Motor neuron (in vitro differentiated cells): Measurements from ENCODE around the gene P2RX5. TPM values are rescaled to one million over a fixed set of nuclear protein-coding genes. Genes with fewer than 3 reads are reported as not detected.
"Not testable (repeated sequence)": the region's sequence is repeated elsewhere in the genome, so short reads cannot be mapped to it uniquely, and the experiment has no call there.

ENCODE experiments used
- ATAC-seq, 8 experiments: fragments of 200-7000 bp; cut with Tn5 transposase; replicated peaks in 6 of 8; 2 replicates each; pipeline ENCODE4 v1.8.0; 2021; ENCODE audit warnings: mild to moderate bottlenecking in 8 of 8, moderate library complexity in 8 of 8
- H3K27ac ChIP-seq, 2 donors: fragments of 250-450 bp; sonication (Bioruptor Pico); 2 replicates each; pipeline ENCODE4 v1.9.0; 2021; ENCODE audit warnings: antibody characterized with exemption in 2 of 2, mild to moderate bottlenecking in 2 of 2, moderate library complexity in 1 of 2
- H3K4me1 ChIP-seq, 2 donors: fragments of 250-450 bp; sonication (Bioruptor Pico); replicated peaks in 1 of 2; 2 replicates each; pipeline ENCODE4 v1.6.1; 2021; ENCODE audit warnings: antibody characterized with exemption in 2 of 2, mild to moderate bottlenecking in 2 of 2, moderate library complexity in 1 of 2
- H3K4me3 ChIP-seq, 5 donors: fragments of 250-450 bp; sonication (Bioruptor Pico); 2 replicates each; pipeline ENCODE4 v1.9.0; 2021; ENCODE audit warnings: antibody characterized with exemption in 5 of 5, mild to moderate bottlenecking in 5 of 5, moderate library complexity in 4 of 5
- WGBS, 10 experiments: fragments of 450-650 bp; shearing (Covaris generic); methylation state at CpG; one replicate each; pipeline ENCODE4 v1.0.0; 2022; 5-methylcytosine and 5-hydroxymethylcytosine counted together
- in situ Hi-C, 9 experiments: fragments of 400-800 bp; cut with MboI; loops; one replicate each; pipeline ENCODE4 v1.15.0; 2021; ENCODE audit warnings: low sequenced_read_pairs in 9 of 9, low pct_unique_long_range_greater_than_20kb in 2 of 9; ENCODE audit not compliant: unreplicated experiment in 9 of 9
- total RNA-seq, 8 experiments: library from RNA; unstranded; fragments of 300-600 nt; gene quantifications; 2 replicates each; pipeline versions ENCODE4 v1.2.3 to v1.2.4, GENCODE V29; 2022

Gene P2RX5, protein sequence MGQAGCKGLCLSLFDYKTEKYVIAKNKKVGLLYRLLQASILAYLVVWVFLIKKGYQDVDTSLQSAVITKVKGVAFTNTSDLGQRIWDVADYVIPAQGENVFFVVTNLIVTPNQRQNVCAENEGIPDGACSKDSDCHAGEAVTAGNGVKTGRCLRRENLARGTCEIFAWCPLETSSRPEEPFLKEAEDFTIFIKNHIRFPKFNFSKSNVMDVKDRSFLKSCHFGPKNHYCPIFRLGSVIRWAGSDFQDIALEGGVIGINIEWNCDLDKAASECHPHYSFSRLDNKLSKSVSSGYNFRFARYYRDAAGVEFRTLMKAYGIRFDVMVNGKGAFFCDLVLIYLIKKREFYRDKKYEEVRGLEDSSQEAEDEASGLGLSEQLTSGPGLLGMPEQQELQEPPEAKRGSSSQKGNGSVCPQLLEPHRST
- 10 to 100 TPM in 2 of 8 experiments, 1 to 10 TPM in 4, under 1 TPM in 2; 0.88 to 20.9 (median 1.3) TPM for total RNA-seq

DNA sequence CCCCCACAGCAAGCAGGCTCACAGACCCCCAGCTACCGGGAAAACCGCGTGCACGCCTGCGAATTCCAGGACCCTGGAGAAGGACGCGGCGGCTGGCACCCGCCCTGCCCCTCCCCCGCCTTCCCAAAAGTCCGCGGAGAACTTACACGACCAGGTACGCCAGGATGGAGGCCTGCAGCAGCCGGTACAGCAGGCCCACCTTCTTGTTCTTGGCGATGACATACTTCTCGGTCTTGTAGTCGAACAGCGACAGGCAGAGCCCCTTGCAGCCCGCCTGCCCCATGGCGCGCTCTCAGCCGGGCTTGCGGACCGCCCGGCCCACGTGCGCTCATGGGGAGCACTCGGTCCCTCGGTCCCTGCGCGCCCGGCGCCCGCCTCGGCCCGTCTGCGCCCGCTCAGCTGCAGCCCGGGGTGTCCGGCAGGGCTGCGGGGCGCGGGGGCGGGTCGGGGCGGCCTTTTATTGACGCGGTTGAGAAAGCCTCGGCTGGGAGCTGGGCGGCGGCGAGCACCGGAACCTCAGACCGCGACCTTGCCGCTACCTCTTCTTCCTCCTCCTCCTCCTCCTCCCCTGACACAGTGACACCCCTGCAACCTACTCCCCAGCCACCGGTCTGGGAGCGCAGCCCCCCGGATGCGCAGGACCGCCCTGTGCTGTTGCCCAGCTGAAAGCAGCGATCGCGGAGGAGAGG, at the start of gene P2RX5:
Gene P2RX5 (minus strand): TSS at position 433 of the 689 bp plus-strand sequence. CDS start 150 bp downstream, at position 283.
- Histone ChIP-seq H3K27ac (no peak within 1 kb of the TSS), H3K4me1 (peaks cover 9 to 17% of the 10 kb centered on the region in 2 donors), H3K4me3 (peak within 1 kb of the TSS; percentile 22 to 32 (median 30))
- 0 to 27% (median 3%) methylated on average over 2 to 5 of the region's 65 CpGs; no CpG with 5 or more reads in 6 of the 10 experiments for WGBS, 10 experiments
- in situ Hi-C loops: no loop called here
- peak; percentile 36 to 82 (median 73) for ATAC-seq

DNA sequence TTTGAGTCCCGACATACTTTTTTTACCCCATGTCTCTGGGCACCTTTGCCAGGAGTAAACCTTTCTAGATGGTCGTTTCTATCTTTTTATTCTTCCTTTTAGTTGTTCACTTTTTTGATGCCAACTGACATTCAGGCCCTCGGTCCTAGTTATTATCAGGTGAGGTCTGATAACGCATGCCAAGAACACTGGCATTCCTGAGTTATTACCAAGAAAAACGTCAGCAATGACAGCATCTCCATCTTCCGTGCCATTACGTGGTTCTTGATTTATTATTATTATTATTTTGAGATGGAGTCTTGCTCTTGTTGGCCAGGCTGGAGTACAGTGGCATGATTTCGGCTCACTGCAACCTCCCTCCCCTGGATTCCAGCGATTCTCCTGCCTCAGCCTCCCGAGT, 49.1 kb upstream of the P2RX5 start:
- Histone ChIP-seq H3K4me3 (no peak overlapping the region), H3K4me1 (no peaks in the 10 kb centered on the region), H3K27ac (no peak overlapping the region)
- in situ Hi-C loops: no loop called here
- WGBS, 10 experiments: 58 to 100% (median 86%) methylated on average over 3 to 10 of the region's 10 CpGs; no CpG with 5 or more reads in 1 of the 10 experiments
- ATAC-seq: no peak

DNA sequence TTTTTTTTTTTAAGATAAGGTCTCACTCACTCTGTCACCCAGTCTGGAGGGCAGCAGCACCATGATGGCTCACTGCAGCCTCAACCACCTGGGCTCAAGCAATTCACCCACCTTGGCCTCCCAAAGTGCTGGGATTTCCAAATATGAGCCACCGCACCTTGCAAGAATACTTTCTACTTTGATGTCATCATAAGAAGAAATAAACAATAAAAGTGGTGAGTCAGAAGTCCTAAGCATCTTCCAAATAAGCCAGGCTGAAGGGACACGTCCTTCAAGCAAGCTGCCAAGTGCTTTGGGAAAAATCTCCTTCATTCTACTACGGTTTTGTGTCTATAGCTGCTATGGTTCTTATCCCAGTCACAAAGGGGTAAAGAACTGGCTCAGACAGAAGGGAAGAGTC, 48.1 kb upstream of the P2RX5 start:
- no peak for ATAC-seq
- in situ Hi-C loops: no loop called here
- WGBS, 10 experiments: 0 to 100% (median 54%) methylated on average over 1 to 3 of the region's 3 CpGs; no CpG with 5 or more reads in 2 of the 10 experiments
- Histone ChIP-seq H3K4me1 (no peaks in the 10 kb centered on the region), H3K4me3 (no peak overlapping the region), H3K27ac (no peak overlapping the region)

DNA sequence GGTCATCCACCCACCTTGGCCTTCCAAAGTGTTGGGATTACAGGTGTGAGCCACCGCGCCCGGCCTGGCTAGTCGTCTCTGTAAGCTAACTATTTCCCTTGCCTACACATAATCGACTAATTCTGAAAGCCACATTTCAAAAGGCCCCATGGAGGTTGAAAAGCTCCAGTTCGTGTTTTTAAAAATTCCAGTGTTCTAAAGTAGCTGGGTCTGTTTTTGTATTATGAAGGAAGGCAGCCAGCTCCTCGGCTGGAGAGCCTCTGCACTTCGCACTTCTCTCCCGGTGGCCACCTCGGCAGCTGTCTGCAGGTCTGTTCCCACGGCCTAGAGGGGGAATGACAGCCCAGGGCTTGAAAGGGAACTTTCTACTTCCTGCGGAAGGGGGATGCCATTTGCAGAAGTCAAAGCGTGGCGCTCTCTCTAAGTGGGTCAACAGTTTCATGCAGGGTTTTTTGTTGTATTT, 44.7 kb upstream of the P2RX5 start:
- no peak overlapping the region for H3K4me3 ChIP-seq
- 49 to 100% (median 87%) methylated on average over 2 to 9 of the region's 14 CpGs; no CpG with 5 or more reads in 1 of the 10 experiments for whole genome bisulfite sequencing, 10 experiments
- peaks cover 0 to 8% of the 10 kb centered on the region in 2 donors for H3K4me1 ChIP-seq
- H3K27ac ChIP-seq: no peak overlapping the region
- ATAC-seq: no peak
- in situ Hi-C loops: no loop called here

DNA sequence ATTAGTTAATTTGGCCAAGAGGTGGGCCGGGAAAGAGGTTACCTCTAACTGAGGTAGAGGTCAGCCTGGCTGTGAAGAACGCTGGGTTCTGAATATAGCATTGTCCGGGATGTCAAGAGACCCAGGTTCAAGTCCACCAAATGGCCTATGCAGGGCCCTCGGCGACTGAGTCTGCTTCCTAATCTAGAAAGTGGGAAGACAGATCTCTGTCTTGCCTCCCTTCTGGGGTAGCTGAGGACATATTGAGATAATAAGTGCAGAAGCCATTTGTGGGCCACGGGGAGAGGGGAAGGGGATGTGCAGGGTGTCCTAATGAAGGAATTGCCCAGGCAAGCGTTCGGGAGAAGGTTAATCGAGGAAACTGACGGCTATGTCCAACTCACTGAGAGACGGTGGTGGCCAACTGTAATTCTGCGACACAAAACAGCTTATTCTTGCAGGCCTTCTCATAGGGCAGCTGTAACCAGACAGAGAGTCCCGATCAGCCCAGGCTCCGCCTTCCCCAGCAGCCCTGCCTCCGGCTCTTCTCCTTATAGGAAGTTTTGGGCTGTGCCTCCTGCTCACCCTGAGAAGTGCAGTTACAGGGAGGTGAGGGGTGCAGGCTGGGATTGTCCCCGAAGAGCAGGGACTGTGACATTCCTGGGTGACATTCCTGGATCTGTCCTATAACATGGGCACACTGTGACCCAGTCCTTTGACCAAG, 43.6 kb upstream of the P2RX5 start:
- in situ Hi-C loops: loop anchor here in 1 of 9 experiments (10.0 kb wide), 1 partner anchor 55 kb away; no protein-coding TSS in a partner anchor
- H3K4me3 ChIP-seq: no peak overlapping the region
- no peak overlapping the region for H3K27ac ChIP-seq
- WGBS, 10 experiments: 57 to 87% (median 80%) methylated on average over 1 to 10 of the region's 16 CpGs; no CpG with 5 or more reads in 2 of the 10 experiments
- no peak for ATAC-seq
- H3K4me1 ChIP-seq: peaks cover 0 to 8% of the 10 kb centered on the region in 2 donors

DNA sequence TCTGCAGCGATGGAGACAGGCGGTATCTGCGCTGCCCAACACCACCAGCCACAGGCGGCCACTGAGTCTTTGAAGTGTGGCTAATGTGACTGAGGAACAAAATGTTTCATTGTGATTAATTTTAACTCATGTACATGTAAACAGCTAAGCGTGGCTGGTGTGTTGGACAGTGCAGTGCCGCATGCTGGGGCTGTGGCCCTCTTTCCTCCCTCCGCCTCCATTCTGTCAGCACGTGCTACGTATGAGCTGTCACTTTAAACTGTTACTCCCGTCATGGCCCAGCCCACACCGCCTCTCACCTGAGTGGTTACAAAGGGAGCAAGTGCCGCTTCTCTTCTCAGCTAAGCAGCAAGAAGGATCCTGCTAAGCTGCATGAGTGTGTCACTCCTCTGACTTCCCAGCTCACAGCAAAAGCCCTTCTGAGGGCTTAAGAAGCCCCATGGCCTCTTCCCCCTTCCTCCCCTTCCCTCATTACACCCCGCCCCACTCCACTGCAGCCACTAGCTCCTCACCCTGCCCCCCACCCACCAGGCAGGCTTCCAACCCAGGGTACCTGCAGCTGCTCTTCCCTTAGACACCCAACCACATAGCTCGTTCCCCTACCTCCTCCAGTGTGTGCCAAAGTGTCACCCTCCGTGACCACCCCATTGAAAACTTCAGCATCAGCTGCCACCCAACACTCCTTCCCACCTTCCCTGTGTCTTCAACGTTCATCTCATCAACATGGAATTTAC, 42.8 kb upstream of the P2RX5 start:
- 20 to 62% (median 49%) methylated on average over 1 to 10 of the region's 16 CpGs; no CpG with 5 or more reads in 1 of the 10 experiments for WGBS, 10 experiments
- in situ Hi-C loops: loop anchor here in 1 of 9 experiments (10.0 kb wide), 1 partner anchor 56 kb away; no protein-coding TSS in a partner anchor
- no peak overlapping the region for H3K27ac ChIP-seq
- no peak overlapping the region for H3K4me3 ChIP-seq
- H3K4me1 ChIP-seq: peaks cover 0 to 8% of the 10 kb centered on the region in 2 donors
- ATAC-seq: peak in 7 of 8 experiments; percentile 9 to 73 (median 58)

DNA sequence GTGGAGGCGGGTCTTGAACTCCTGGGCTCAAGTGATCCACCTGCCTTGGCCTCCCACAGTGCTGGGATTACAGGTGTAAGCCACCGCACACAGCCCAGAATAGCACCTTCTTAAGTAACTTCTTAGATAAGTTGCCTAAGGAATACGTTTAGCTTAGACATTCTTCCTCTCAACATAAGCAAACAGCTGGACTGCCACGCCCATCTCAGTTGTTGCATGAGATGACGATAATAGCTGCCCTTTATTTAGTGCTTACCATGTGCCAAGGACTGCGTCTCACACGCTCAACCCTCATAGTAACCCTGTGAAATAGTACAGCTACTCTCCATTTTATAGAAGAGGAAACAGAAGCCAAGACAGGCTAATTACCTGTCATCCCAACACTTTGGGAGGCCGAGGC, 39.6 kb upstream of the P2RX5 start:
- no peak for ATAC-seq
- no peak overlapping the region for H3K27ac ChIP-seq
- in situ Hi-C loops: loop anchor here in 1 of 9 experiments (10.0 kb wide), 1 partner anchor 59 kb away; no protein-coding TSS in a partner anchor
- H3K4me1 ChIP-seq: peaks cover 0 to 15% of the 10 kb centered on the region in 2 donors
- H3K4me3 ChIP-seq: no peak overlapping the region
- 39 to 88% (median 83%) methylated on average over 3 to 6 of the region's 8 CpGs; no CpG with 5 or more reads in 3 of the 10 experiments for WGBS, 10 experiments

DNA sequence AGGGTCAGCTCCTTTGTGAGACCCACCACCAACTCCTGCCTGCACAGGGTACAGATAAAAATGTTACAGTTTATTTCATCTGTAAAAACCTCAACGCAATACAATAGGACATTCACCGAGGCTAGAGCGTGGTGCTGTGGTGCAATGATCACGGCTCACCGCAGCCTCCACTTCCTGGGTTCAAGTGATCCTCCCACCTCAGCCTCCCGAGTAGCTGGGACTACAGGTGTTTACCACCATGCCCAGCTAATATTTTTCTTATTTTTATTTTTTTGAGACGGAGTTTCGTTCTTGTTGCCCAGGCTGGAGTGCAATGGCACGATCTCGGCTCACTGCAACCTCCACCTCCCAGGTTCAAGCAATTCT, 38.9 kb upstream of the P2RX5 start:
- H3K4me3 ChIP-seq, ATAC-seq, H3K27ac ChIP-seq: not testable (repeated sequence)
- H3K4me1 ChIP-seq: peaks cover 0 to 15% of the 10 kb centered on the region in 2 donors
- WGBS, 10 experiments: 83 to 97% (median 92%) methylated on average over 2 to 6 of the region's 10 CpGs; no CpG with 5 or more reads in 3 of the 10 experiments
- in situ Hi-C loops: loop anchor here in 1 of 9 experiments (10.0 kb wide), 1 partner anchor 60 kb away; no protein-coding TSS in a partner anchor

DNA sequence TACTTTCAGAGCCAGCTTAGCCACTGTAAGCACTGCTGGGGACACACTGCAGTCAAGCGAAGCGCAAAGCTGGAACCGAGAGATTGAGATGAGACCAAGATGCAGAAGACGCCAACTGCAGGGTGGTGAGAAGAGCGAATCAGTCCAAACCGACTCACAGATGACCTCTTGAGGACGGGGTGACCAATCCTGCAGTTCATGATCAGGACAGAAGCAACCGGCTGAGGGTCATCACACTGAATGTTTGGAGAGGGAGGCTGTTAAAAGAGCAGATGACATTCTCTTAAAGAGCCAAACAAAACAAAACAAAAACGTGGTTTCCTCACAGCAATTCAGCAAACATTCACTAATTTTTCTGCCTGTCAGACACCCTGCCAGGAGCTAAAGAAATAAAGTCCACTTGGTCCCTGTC, 36.3 kb upstream of the P2RX5 start:
- peak in 2 of 8 experiments; percentile 31 for ATAC-seq
- no peak overlapping the region for H3K27ac ChIP-seq
- 36 to 80% (median 56%) methylated on average over 2 to 8 of the region's 9 CpGs; no CpG with 5 or more reads in 4 of the 10 experiments for WGBS, 10 experiments
- H3K4me3 ChIP-seq: no peak overlapping the region
- H3K4me1 ChIP-seq: peaks cover 0 to 7% of the 10 kb centered on the region in 2 donors
- in situ Hi-C loops: loop anchor here in 1 of 9 experiments (10.0 kb wide), 1 partner anchor 63 kb away; no protein-coding TSS in a partner anchor

DNA sequence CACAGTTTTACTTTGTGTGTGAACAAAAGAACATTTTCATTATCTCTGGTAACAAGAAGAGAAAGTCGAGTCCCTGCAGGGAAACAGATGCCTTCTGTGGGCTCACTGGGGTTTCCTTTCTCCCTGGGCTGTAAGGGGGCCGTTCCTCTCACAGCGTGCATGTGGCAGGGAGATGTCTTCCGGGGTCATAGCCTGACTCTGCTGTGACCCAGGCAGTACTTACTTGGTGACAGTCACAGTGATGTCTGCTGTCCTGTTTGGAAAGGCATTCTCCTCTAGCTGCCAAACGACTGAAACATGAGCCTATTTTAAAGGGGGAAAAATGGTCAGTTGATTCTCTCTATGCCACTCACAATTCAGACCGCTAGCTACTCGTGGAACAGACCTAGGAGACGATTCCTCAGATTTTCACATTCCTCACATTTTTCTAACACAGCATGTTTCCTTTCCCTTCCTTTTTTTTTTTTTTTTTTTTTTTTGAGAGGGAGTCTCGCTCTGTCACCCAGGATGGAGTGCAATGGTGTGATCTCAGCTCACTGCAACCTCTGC, 35.0 kb upstream of the P2RX5 start:
- in situ Hi-C loops: loop anchor here in 1 of 9 experiments (10.0 kb wide), 1 partner anchor 64 kb away; no protein-coding TSS in a partner anchor
- H3K4me1 ChIP-seq: peaks cover 0 to 7% of the 10 kb centered on the region in 2 donors
- no peak overlapping the region for H3K27ac ChIP-seq
- no peak for ATAC-seq
- 40 to 100% (median 62%) methylated on average over 1 to 7 of the region's 9 CpGs; no CpG with 5 or more reads in 3 of the 10 experiments for WGBS, 10 experiments
- no peak overlapping the region for H3K4me3 ChIP-seq

DNA sequence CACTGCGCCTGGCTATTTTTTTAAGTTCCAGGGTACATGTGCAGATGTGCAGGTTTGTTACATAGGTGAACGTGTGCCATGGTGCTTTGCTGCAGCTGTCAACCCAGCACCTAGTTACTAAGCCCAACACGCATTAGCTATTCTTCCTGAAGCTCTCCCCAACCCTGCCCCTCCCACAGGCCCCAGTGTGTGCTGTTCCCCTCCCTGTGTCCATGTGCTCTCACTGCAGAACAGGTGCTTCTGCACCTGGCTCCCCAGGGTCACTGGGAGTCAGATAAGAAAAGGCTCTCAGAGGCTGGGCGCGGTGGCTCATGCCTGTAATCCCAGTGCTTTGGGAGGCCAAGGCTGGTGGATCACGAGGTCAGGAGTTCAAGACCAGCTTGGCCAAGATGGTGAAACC, 33.9 kb upstream of the P2RX5 start:
- no peak for ATAC-seq
- no peak overlapping the region for H3K4me3 ChIP-seq
- 84 to 100% (median 100%) methylated on average over 1 to 4 of the region's 6 CpGs; no CpG with 5 or more reads in 5 of the 10 experiments for WGBS, 10 experiments
- no peak overlapping the region for H3K27ac ChIP-seq
- in situ Hi-C loops: loop anchor here in 1 of 9 experiments (10.0 kb wide), 1 partner anchor 65 kb away; no protein-coding TSS in a partner anchor
- peaks cover 0 to 10% of the 10 kb centered on the region in 2 donors for H3K4me1 ChIP-seq
